Hepatocyte (in vitro differentiated cells): ENCODE results near the gene FNDC3B. TPM values are rescaled to one million over a fixed set of nuclear protein-coding genes. Genes with fewer than 3 reads are reported as not detected.

Experiments used
- DNase-seq: peaks from one replicate; pipeline ENCODE4 v3.0.0-alpha.2; 2016; ENCODE audit warnings: low spot score
- H2AFZ ChIP-seq: fragments of 200-600 bp; sonication (generic); 2 replicates; pipeline ENCODE4 v1.6.0; 2016; ENCODE audit warnings: antibody characterized with exemption, mild to moderate bottlenecking
- H3K27ac ChIP-seq: fragments of 200-600 bp; sonication (generic); 2 replicates; pipeline ENCODE4 v1.5.1; 2016; ENCODE audit warnings: mild to moderate bottlenecking
- H3K27me3 ChIP-seq: fragments of 200-600 bp; sonication (generic); 2 replicates; pipeline ENCODE4 v1.6.1; 2016
- H3K36me3 ChIP-seq: fragments of 200-600 bp; sonication (generic); replicated peaks from 2 replicates; pipeline ENCODE4 v1.5.1; 2016; ENCODE audit warnings: low read depth; ENCODE audit not compliant: insufficient read depth
- H3K4me1 ChIP-seq: fragments of 200-600 bp; sonication (generic); 2 replicates; pipeline ENCODE4 v1.5.1; 2016; ENCODE audit warnings: mild to moderate bottlenecking, moderate library complexity; ENCODE audit not compliant: insufficient read depth
- H3K4me2 ChIP-seq: fragments of 200-600 bp; sonication (generic); 2 replicates; pipeline ENCODE4 v1.6.0; 2016
- H3K4me3 ChIP-seq: fragments of 200-600 bp; sonication (generic); 2 replicates; pipeline ENCODE4 v1.5.1; 2016; ENCODE audit warnings: mild to moderate bottlenecking
- H3K79me2 ChIP-seq: fragments of 200-600 bp; sonication (generic); 2 replicates; pipeline ENCODE4 v1.6.0; 2017; ENCODE audit warnings: mild to moderate bottlenecking
- H3K9me2 ChIP-seq: fragments of 200-600 bp; sonication (generic); replicated peaks from 2 replicates; pipeline ENCODE4 v1.6.0; 2017; ENCODE audit warnings: mild to moderate bottlenecking; ENCODE audit not compliant: insufficient read depth
- H3K9me3 ChIP-seq: fragments of 200-600 bp; sonication (generic); 2 replicates; pipeline ENCODE4 v1.5.1; 2016; ENCODE audit warnings: low read depth, mild to moderate bottlenecking
- H4K20me1 ChIP-seq: fragments of 200-600 bp; sonication (generic); 2 replicates; pipeline ENCODE4 v1.6.0; 2016; ENCODE audit warnings: mild to moderate bottlenecking; ENCODE audit not compliant: insufficient read depth, poor library complexity, severe bottlenecking
- EZH2 ChIP-seq: fragments of 200-600 bp; sonication (generic); IDR thresholded peaks from 2 replicates; pipeline ENCODE4 v1.6.1; 2016; ENCODE audit warnings: antibody characterized with exemption, mild to moderate bottlenecking, borderline replicate concordance
- EZH2phosphoT487 ChIP-seq: fragments of 200-600 bp; sonication (generic); IDR thresholded peaks from one replicate; pipeline ENCODE4 v1.6.1; 2018; ENCODE audit warnings: antibody characterized with exemption, mild to moderate bottlenecking, low read depth, moderate library complexity; ENCODE audit not compliant: unreplicated experiment, severe bottlenecking
- WGBS: methylation state at CpG from one replicate; pipeline ENCODE4 v1.1.6; 2016; ENCODE audit warnings: low lambda C conversion rate; ENCODE audit errors: missing lambda C conversion rate; 5-methylcytosine and 5-hydroxymethylcytosine counted together
- polyA plus RNA-seq: library from polyadenylated mRNA; unstranded; fragments of >200 nt; fragmentation: Nextera tagmentation; extraction: Ambion mirVana; gene quantifications from 2 replicates; pipeline ENCODE4 v1.2.1, GENCODE V29; 2016
- total RNA-seq: library from RNA; depleted of rRNA; stranded (reverse); fragments of >200 nt; gene quantifications from 2 replicates; pipeline ENCODE4 v1.2.3, GENCODE V29; 2014
- TF ChIP-seq, protein P1 (sequence below): fragments of 200-600 bp; sonication (generic); IDR thresholded peaks from 2 replicates; pipeline ENCODE4 v1.5.1; 2016; ENCODE audit warnings: antibody characterized with exemption, mild to moderate bottlenecking; ENCODE audit not compliant: poor library complexity

Gene FNDC3B
- total and polyA plus RNA-seq, 2 experiments from 2014 or later: 61.2 to 113 TPM

DNA sequence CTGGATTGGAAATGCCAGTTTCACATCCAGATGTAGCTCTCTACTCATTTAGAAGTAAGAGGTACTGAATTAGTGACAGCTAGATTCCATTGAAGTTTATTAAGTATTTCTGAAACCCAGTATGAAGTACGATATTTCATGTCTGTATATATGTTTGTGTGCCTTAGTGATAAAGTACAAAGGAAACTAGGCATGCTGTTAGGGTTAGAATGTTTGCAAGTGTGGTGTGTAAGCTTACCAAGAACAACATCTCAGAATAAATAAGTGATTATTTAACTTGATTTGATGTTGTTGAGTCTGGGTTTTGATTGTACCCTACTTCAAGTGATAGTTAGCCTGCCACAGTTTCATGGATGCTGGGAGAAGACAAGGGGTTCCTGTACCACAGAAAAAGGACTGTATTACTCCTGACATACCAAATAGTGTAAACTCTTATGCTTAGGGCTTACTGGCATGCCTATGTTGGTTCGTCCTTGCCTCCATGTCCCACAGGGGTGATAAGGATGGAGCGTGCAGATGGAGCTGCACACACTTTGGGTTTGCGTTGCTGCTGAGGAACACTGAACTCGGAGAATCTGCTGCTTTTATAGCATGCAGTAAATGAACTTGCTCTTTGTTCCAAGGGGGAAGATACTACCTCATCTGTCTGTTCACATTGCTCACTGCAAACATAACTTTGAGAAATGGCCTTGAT, 43.6 kb downstream of the FNDC3B start:
- H3K27ac ChIP-seq: peak overlapping the region; percentile 76
- H3K9me3 ChIP-seq: no peaks in the 10 kb centered on the region
- no peaks in the 10 kb centered on the region for H4K20me1 ChIP-seq
- H3K27me3 ChIP-seq: no peaks in the 10 kb centered on the region
- no peak overlapping the region for H2AFZ ChIP-seq
- peaks cover 24% of the 10 kb centered on the region for H3K4me1 ChIP-seq
- TF ChIP-seq, protein P1, sequence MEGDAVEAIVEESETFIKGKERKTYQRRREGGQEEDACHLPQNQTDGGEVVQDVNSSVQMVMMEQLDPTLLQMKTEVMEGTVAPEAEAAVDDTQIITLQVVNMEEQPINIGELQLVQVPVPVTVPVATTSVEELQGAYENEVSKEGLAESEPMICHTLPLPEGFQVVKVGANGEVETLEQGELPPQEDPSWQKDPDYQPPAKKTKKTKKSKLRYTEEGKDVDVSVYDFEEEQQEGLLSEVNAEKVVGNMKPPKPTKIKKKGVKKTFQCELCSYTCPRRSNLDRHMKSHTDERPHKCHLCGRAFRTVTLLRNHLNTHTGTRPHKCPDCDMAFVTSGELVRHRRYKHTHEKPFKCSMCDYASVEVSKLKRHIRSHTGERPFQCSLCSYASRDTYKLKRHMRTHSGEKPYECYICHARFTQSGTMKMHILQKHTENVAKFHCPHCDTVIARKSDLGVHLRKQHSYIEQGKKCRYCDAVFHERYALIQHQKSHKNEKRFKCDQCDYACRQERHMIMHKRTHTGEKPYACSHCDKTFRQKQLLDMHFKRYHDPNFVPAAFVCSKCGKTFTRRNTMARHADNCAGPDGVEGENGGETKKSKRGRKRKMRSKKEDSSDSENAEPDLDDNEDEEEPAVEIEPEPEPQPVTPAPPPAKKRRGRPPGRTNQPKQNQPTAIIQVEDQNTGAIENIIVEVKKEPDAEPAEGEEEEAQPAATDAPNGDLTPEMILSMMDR: no peak
- no peak for TF ChIP-seq EZH2phosphoT487
- TF ChIP-seq EZH2: no peak
- H3K4me2 ChIP-seq: peak overlapping the region; percentile 10
- WGBS: 93% methylated on average over 5 of the region's 5 CpGs
- H3K36me3 ChIP-seq: no peaks in the 10 kb centered on the region
- peaks cover 94% of the 10 kb centered on the region for H3K79me2 ChIP-seq
- H3K4me3 ChIP-seq: no peak overlapping the region
- no peaks in the 10 kb centered on the region for H3K9me2 ChIP-seq
- DNase-seq: no peak

DNA sequence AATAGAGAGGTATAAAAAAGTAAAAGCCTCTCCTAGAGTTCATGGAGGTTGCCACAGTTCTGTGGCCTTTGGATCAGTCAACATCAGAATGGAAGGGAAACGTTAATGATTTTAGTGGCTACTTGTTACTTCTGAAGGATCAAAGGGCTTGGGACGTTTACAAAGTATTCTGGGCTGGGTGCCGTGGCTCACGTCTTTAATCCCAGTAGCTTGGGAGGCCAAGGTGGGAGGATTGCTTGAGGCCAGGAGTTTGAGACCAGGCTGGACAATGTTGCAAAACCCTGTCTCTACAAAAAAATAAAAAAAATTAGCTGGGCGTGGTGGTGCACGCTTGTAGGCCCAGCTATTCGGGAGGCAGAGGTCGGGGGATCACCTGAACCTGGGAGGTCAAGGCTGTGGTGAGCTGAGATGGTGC, 44.6 kb downstream of the FNDC3B start:
- peak overlapping the region; percentile 76 for H3K27ac ChIP-seq
- no peaks in the 10 kb centered on the region for H3K9me3 ChIP-seq
- H3K4me3 ChIP-seq: no peak overlapping the region
- H2AFZ ChIP-seq: no peak overlapping the region
- WGBS: 75% methylated on average over 8 of the region's 8 CpGs
- no peak overlapping the region for H3K4me2 ChIP-seq
- DNase-seq: no peak
- peaks cover 94% of the 10 kb centered on the region for H3K79me2 ChIP-seq
- peaks cover 20% of the 10 kb centered on the region for H3K4me1 ChIP-seq
- no peaks in the 10 kb centered on the region for H3K36me3 ChIP-seq
- no peaks in the 10 kb centered on the region for H4K20me1 ChIP-seq
- no peaks in the 10 kb centered on the region for H3K27me3 ChIP-seq
- no peaks in the 10 kb centered on the region for H3K9me2 ChIP-seq
- TF ChIP-seq, protein P1: no peak
- TF ChIP-seq EZH2: no peak
- TF ChIP-seq EZH2phosphoT487: no peak

DNA sequence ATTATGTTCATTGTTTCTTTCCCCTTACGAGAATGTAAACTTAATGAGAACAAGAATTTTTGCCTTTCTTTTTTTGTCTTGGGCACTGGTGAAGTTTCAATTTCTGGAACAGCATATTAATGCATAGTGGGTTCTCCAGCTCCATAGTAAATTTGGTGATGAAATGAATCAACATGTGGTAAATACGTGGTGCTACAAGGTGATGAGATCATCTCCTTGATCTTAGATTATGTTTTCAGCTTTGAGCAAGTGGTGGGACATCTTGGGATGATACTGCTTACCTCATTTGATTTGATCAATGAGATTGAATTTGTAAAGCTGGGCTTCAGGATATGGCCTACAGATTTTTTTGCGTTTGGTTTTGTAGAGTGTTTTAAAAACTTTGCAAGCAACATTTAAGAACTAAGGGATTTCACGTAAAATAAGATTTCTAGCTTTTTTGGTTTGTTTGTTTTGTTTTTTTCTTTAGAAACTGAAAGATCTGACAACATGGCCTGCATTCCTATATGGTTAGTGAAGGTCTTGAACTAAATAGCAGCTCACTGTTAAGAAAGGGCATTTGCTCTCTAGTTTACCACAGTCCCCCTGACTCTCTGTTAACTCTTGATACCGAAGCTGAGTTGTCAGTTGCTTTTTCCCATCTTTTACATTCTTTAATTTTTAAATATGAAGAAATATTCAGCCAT, 45.6 kb downstream of the FNDC3B start:
- no peaks in the 10 kb centered on the region for H3K36me3 ChIP-seq
- no peaks in the 10 kb centered on the region for H3K27me3 ChIP-seq
- TF ChIP-seq, protein P1: no peak
- TF ChIP-seq EZH2: no peak
- no peak for TF ChIP-seq EZH2phosphoT487
- peak overlapping the region; percentile 24 for H3K4me2 ChIP-seq
- H3K4me3 ChIP-seq: no peak overlapping the region
- no peaks in the 10 kb centered on the region for H4K20me1 ChIP-seq
- H3K9me2 ChIP-seq: no peaks in the 10 kb centered on the region
- 82% methylated on average over 5 of the region's 5 CpGs for WGBS
- no peaks in the 10 kb centered on the region for H3K9me3 ChIP-seq
- DNase-seq: no peak
- peaks cover 20% of the 10 kb centered on the region for H3K4me1 ChIP-seq
- peak overlapping the region; percentile 69 for H3K27ac ChIP-seq
- H2AFZ ChIP-seq: no peak overlapping the region
- H3K79me2 ChIP-seq: peaks cover 94% of the 10 kb centered on the region
